ENCODE data around the gene SAPCD2. TPM values are rescaled to one million over a fixed set of nuclear protein-coding genes. Genes with fewer than 3 reads are reported as not detected.

Gene SAPCD2
- total RNA-seq, 1 donor from 2014 or later, result 15.3 TPM

- Mint-ChIP-seq H3K4me1 (ENCODE audit: low read depth) (no peaks in the 10 kb centered on the region), H3K27me3 (no peaks in the 10 kb centered on the region), H3K9me3 (ENCODE audit: low read depth) (no peaks in the 10 kb centered on the region), H3K4me3 (ENCODE audit: low read depth) (no peak overlapping the region), H3K36me3 (ENCODE audit: insufficient read depth) (peaks cover 19% of the 10 kb centered on the region), H3K27ac (no peak overlapping the region)
- no peak for TF ChIP-seq CTCF (IDR thresholded peaks at IDR 0.05; ENCODE audit: unreplicated experiment)
- DNase-seq (ENCODE audit: low spot score, unreplicated experiment), result no peak
Measured at GRCh38 chr9:137105814-137106661, 35.7 kb upstream of the SAPCD2 start.

- Mint-ChIP-seq H3K4me1 (ENCODE audit: low read depth) (no peaks in the 10 kb centered on the region), H3K9me3 (ENCODE audit: low read depth) (no peaks in the 10 kb centered on the region), H3K27me3 (no peaks in the 10 kb centered on the region), H3K36me3 (ENCODE audit: insufficient read depth) (peaks cover 20% of the 10 kb centered on the region), H3K27ac (no peak overlapping the region), H3K4me3 (ENCODE audit: low read depth) (no peak overlapping the region)
- TF ChIP-seq CTCF (IDR thresholded peaks at IDR 0.05; ENCODE audit: unreplicated experiment), result no peak
- no peak for DNase-seq (ENCODE audit: low spot score, unreplicated experiment)
Measured at GRCh38 chr9:137103206-137103999, 33.0 kb upstream of the SAPCD2 start.

- Mint-ChIP-seq H3K27me3 (no peaks in the 10 kb centered on the region), H3K36me3 (ENCODE audit: insufficient read depth) (peaks cover 11% of the 10 kb centered on the region), H3K27ac (no peak overlapping the region), H3K4me3 (ENCODE audit: low read depth) (no peak overlapping the region), H3K9me3 (ENCODE audit: low read depth) (no peaks in the 10 kb centered on the region), H3K4me1 (ENCODE audit: low read depth) (no peaks in the 10 kb centered on the region)
- no peak for TF ChIP-seq CTCF (IDR thresholded peaks at IDR 0.05; ENCODE audit: unreplicated experiment)
- no peak for DNase-seq (ENCODE audit: low spot score, unreplicated experiment)
Measured at GRCh38 chr9:137099231-137099630, 28.9 kb upstream of the SAPCD2 start.

- Mint-ChIP-seq H3K27ac (no peak overlapping the region), H3K4me1 (ENCODE audit: low read depth) (no peaks in the 10 kb centered on the region), H3K4me3 (ENCODE audit: low read depth) (no peak overlapping the region), H3K27me3 (no peaks in the 10 kb centered on the region), H3K9me3 (ENCODE audit: low read depth) (no peaks in the 10 kb centered on the region), H3K36me3 (ENCODE audit: insufficient read depth) (peaks cover 6% of the 10 kb centered on the region)
- TF ChIP-seq CTCF (IDR thresholded peaks at IDR 0.05; ENCODE audit: unreplicated experiment), result no peak
- no peak for DNase-seq (ENCODE audit: low spot score, unreplicated experiment)
Measured at GRCh38 chr9:137097761-137098462, 27.6 kb upstream of the SAPCD2 start.
